WERI-Rb-1 (cell line): ENCODE results near the gene STPG4.

Experiments
- DNase-seq: peaks from one replicate; pipeline ENCODE4 v3.0.0-alpha.2; 2020
- H3K27ac ChIP-seq: fragments of 250-450 bp; sonication (Bioruptor Pico); 2 replicates; pipeline ENCODE4 v1.5.1; 2020; ENCODE audit warnings: mild to moderate bottlenecking, moderate library complexity
- H3K27me3 ChIP-seq: fragments of 250-450 bp; sonication (Bioruptor Pico); 2 replicates; pipeline ENCODE4 v1.5.1; 2021; ENCODE audit warnings: mild to moderate bottlenecking, low read depth, moderate library complexity; ENCODE audit not compliant: insufficient read depth, severe bottlenecking
- H3K36me3 ChIP-seq: fragments of 250-450 bp; sonication (Bioruptor Pico); 2 replicates; pipeline ENCODE4 v1.5.1; 2020; ENCODE audit warnings: mild to moderate bottlenecking, moderate library complexity
- H3K4me3 ChIP-seq: 2 replicates; pipeline ENCODE4 v1.5.1; 2011; ENCODE audit warnings: low read depth, mild to moderate bottlenecking, control low read depth, low read length
- H3K9me3 ChIP-seq: fragments of 250-450 bp; sonication (Bioruptor Pico); 2 replicates; pipeline ENCODE4 v1.5.1; 2021; ENCODE audit warnings: mild to moderate bottlenecking, moderate library complexity; ENCODE audit not compliant: severe bottlenecking
- CTCF ChIP-seq: IDR thresholded peaks from 2 replicates; pipeline ENCODE4 v1.5.1; 2011; ENCODE audit warnings: low read depth, mild to moderate bottlenecking, control low read depth, inconsistent platforms, low read length

The STPG4 gene

DNA sequence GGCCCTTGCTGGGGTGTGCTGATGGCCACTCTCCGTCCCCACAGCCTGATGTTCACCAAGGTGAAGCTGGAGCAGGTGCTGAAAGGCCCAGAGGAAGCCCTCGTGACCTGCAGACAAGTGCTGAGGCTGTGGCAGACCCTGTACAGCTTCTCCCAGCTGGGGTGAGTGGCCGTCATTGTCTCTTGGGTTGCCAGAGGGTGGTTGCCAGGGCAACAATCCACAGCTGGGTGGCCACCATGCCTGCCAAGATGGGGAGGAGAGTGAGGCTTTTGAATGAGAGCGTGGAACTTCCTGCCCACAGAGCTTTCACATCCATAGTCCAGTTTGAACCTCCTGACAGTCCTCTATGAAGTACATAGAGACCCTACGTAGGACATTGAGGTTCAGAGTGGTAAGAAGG, 108.8 kb downstream of the STPG4 start:
- no peak overlapping the region for H3K27ac ChIP-seq

DNA sequence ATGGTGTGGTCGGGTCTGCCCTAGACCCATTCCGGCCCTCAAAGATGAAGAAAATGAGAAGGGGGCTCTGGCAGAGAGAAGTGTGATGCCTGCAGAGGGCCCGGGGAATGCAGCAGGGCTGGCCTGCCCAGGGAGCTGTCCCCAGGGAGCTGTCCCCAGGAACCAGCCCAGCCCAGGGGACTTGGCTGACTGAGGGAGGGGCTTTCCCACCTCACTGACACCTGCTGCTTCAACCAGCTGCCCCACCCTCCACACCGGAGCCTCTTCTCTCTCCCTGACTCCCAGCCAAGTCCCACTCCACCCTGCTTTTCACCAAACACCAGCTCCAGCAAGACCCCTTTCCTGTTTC, 111.2 kb downstream of the STPG4 start:
- no peak for TF ChIP-seq CTCF
- DNase-seq, result no peak
- H3K27ac ChIP-seq, result peak overlapping the region; percentile 44
- H3K27me3 ChIP-seq, result no peaks in the 10 kb centered on the region
- H3K9me3 ChIP-seq, result no peaks in the 10 kb centered on the region
- peaks cover 6% of the 10 kb centered on the region for H3K36me3 ChIP-seq
- H3K4me3 ChIP-seq, result no peak overlapping the region

More for the DNA sequence above, 108.8 kb downstream of the STPG4 start:
- Histone ChIP-seq H3K36me3 (peaks cover 6% of the 10 kb centered on the region), H3K4me3 (no peak overlapping the region), H3K27me3 (no peaks in the 10 kb centered on the region), H3K9me3 (no peaks in the 10 kb centered on the region)
- TF ChIP-seq CTCF, result no peak
- DNase-seq, result no peak

DNA sequence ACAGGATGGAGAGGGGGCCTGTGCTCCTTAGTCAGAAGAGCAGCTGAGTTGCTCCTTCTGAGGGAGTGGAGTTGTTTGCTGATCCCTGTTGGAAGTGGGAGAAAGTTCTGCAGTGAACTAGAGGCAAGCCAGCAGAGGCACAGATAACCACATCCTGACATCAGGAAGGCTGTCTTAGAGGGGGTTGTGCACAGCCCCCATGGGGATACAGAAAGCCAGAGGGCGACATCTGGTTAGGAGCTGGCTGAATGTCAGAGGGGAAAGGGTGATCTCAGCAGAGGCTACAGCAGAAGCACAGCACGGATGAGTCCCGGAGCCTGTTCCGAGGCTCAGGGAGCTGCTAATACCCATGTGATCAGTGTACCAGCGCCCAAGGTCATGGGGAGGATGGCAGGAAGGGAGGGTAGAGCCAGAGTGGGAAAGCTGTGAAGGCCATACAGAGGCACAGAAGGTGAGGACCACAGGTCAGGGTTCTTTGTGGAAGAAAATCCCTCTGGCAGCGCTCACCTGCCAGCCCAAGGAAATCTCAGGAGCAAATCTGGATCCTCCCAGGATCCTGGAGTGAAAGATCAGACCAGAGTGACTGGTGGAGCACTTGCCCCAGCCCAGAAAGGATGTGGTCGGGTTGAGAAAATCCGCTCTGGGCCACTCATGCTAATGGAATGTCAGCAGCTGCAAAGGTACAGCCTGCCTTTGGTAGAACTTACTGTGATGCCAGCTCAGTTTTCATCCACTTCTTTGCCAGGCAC, 111.8 kb downstream of the STPG4 start:
- Histone ChIP-seq H3K27me3 (no peaks in the 10 kb centered on the region), H3K27ac (peak overlapping the region; percentile 44), H3K36me3 (peaks cover 6% of the 10 kb centered on the region), H3K4me3 (no peak overlapping the region), H3K9me3 (no peaks in the 10 kb centered on the region)
- DNase-seq, result peak; percentile 69
- TF ChIP-seq CTCF, result no peak

- H3K27ac ChIP-seq, result no peak overlapping the region
- H3K27me3 ChIP-seq, result no peaks in the 10 kb centered on the region
- peaks cover 3% of the 10 kb centered on the region for H3K36me3 ChIP-seq
- H3K4me3 ChIP-seq, result no peak overlapping the region
- H3K9me3 ChIP-seq, result no peaks in the 10 kb centered on the region
- no peak for DNase-seq
- TF ChIP-seq CTCF, result no peak
These were observed 113.0 kb downstream of the STPG4 start for GRCh38 chr2:47041891-47042684.

- no peaks in the 10 kb centered on the region for H3K27me3 ChIP-seq
- H3K27ac ChIP-seq, result no peak overlapping the region
- no peak for DNase-seq
- no peak overlapping the region for H3K4me3 ChIP-seq
- no peaks in the 10 kb centered on the region for H3K36me3 ChIP-seq
- no peak for TF ChIP-seq CTCF
- no peaks in the 10 kb centered on the region for H3K9me3 ChIP-seq
These were observed 114.0 kb downstream of the STPG4 start for GRCh38 chr2:47041063-47041462.
